ENCODE measurements around the gene GANAB. TPM values are rescaled to one million over a fixed set of nuclear protein-coding genes. Genes with fewer than 3 reads are reported as not detected.

Gene GANAB
- total RNA-seq, 6 experiments from 2014 or later, result 131 to 237 (median 201) TPM

- TF ChIP-seq, protein P1, sequence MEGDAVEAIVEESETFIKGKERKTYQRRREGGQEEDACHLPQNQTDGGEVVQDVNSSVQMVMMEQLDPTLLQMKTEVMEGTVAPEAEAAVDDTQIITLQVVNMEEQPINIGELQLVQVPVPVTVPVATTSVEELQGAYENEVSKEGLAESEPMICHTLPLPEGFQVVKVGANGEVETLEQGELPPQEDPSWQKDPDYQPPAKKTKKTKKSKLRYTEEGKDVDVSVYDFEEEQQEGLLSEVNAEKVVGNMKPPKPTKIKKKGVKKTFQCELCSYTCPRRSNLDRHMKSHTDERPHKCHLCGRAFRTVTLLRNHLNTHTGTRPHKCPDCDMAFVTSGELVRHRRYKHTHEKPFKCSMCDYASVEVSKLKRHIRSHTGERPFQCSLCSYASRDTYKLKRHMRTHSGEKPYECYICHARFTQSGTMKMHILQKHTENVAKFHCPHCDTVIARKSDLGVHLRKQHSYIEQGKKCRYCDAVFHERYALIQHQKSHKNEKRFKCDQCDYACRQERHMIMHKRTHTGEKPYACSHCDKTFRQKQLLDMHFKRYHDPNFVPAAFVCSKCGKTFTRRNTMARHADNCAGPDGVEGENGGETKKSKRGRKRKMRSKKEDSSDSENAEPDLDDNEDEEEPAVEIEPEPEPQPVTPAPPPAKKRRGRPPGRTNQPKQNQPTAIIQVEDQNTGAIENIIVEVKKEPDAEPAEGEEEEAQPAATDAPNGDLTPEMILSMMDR (IDR thresholded peaks at IDR 0.05), result no peak
- TF ChIP-seq POLR2A (IDR thresholded peaks at IDR 0.05), result peak; percentile 72
- WGBS (ENCODE audit: insufficient coverage, low coverage, low lambda C conversion rate, missing lambda C conversion rate), result 21% methylated on average over 17 of the region's 55 CpGs
- intact Hi-C loops (cut with DNase I), result loop anchor here in 1 of 2 donors (10.0 kb wide), 1 partner anchor 64 kb away; the partner anchor contains the start of genes EML3 and ROM1
- DNase-seq (peak; percentile 86 to 92 (median 90)), ATAC-seq (peak; percentile 81 to 93 (median 90))
- no peaks in the 10 kb centered on the region for H3K9me3 ChIP-seq
- peak within 1 kb of the TSS; percentile 96 to 99 (median 98) for H3K4me3 ChIP-seq
- H3K27me3 ChIP-seq, result no peaks in the 10 kb centered on the region
- peaks cover 0 to 19% (median 8%) of the 10 kb centered on the region in 4 donors for H3K4me1 ChIP-seq
- peaks cover 0 to 18% (median 0%) of the 10 kb centered on the region in 4 donors for H3K36me3 ChIP-seq
- peak within 1 kb of the TSS; percentile 43 to 78 (median 71) for H3K27ac ChIP-seq
Measured at GRCh38 chr11:62678770-62679696, 32.6 kb upstream of the GANAB start, which contains the start of gene UBXN1. Gene UBXN1 (minus strand): TSS chr11:62679073. CDS start chr11:62678923, 150 bp downstream.

DNA sequence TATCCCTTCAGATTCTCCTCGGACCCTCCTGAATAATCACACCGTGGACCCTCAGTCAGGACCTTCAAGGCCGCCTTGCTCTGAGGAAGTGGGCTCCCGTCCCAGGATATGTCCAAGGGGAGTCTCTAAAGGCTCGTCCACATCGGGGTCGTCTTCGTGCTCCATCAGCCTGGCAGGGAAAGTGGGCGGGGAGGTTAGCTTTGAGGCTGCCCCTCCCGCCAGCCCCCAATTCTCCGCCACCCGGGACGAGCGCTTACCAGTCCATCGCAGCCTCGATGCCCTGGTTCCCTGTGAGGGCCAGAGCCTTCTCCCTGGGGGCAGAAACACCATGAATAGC lies 32.0 kb upstream of the GANAB start:
- Histone ChIP-seq H3K4me3 (peak overlapping the region; percentile 96 to 99 (median 98)), H3K4me1 (peaks cover 0 to 19% (median 8%) of the 10 kb centered on the region in 4 donors), H3K27me3 (no peaks in the 10 kb centered on the region), H3K9me3 (no peaks in the 10 kb centered on the region), H3K36me3 (peaks cover 0 to 23% (median 0%) of the 10 kb centered on the region in 4 donors), H3K27ac (peak overlapping the region; percentile 43 to 78 (median 71))
- peak in 1 of 4 donors; percentile 8 for ATAC-seq
- intact Hi-C loops (cut with DNase I), result loop anchor here in 1 of 2 donors (10.0 kb wide), 1 partner anchor 64 kb away; the partner anchor contains the start of genes EML3 and ROM1
- TF ChIP-seq, protein P1 (IDR thresholded peaks at IDR 0.05), result no peak
- TF ChIP-seq POLR2A (IDR thresholded peaks at IDR 0.05), result no peak
- 0% methylated on average over 6 of the region's 16 CpGs for WGBS (ENCODE audit: insufficient coverage, low coverage, low lambda C conversion rate, missing lambda C conversion rate)
- no peak for DNase-seq

- intact Hi-C loops (cut with DNase I), result loop anchor here in 1 of 2 donors (10.0 kb wide), 1 partner anchor 63 kb away; the partner anchor contains the start of genes EML3 and ROM1
- 78% methylated on average over 14 of the region's 15 CpGs for WGBS (ENCODE audit: insufficient coverage, low coverage, low lambda C conversion rate, missing lambda C conversion rate)
- DNase-seq (no peak), ATAC-seq (no peak)
- Histone ChIP-seq H3K4me1 (peaks cover 0 to 25% (median 12%) of the 10 kb centered on the region in 4 donors), H3K27me3 (no peaks in the 10 kb centered on the region), H3K27ac (no peak overlapping the region), H3K9me3 (no peaks in the 10 kb centered on the region), H3K4me3 (peak overlapping the region in 1 of 3 donors; percentile 99), H3K36me3 (peaks cover 0 to 26% (median 0%) of the 10 kb centered on the region in 4 donors)
- TF ChIP-seq, protein P1 (IDR thresholded peaks at IDR 0.05), result no peak
- no peak for TF ChIP-seq POLR2A (IDR thresholded peaks at IDR 0.05)
Measured at GRCh38 chr11:62677714-62678113, 31.3 kb upstream of the GANAB start.

- Histone ChIP-seq H3K27me3 (no peaks in the 10 kb centered on the region), H3K4me1 (peaks cover 0 to 31% (median 13%) of the 10 kb centered on the region in 4 donors), H3K36me3 (peaks cover 0 to 26% (median 0%) of the 10 kb centered on the region in 4 donors), H3K9me3 (no peaks in the 10 kb centered on the region), H3K27ac (no peak overlapping the region), H3K4me3 (no peak overlapping the region)
- WGBS (ENCODE audit: insufficient coverage, low coverage, low lambda C conversion rate, missing lambda C conversion rate), result 58% methylated on average over 5 of the region's 6 CpGs
- ATAC-seq (no peak), DNase-seq (no peak)
- intact Hi-C loops (cut with DNase I), result loop anchor here in 1 of 2 donors (10.0 kb wide), 1 partner anchor 62 kb away; the partner anchor contains the start of genes EML3 and ROM1
- no peak for TF ChIP-seq POLR2A (IDR thresholded peaks at IDR 0.05)
- TF ChIP-seq, protein P1 (IDR thresholded peaks at IDR 0.05), result no peak
Measured at GRCh38 chr11:62677156-62677555, 30.7 kb upstream of the GANAB start.

All from right lobe of liver (tissue), 6 donors.